Omental fat pad (tissue), 4 donors: ENCODE results near the gene CSHL1. TPM values are rescaled to one million over a fixed set of nuclear protein-coding genes. Genes with fewer than 3 reads are reported as not detected.

Source experiments
- ATAC-seq: fragments of 150-250 bp; one replicate; pipeline ENCODE4 v1.9.1; 2016; ENCODE audit warnings: mild to moderate bottlenecking, moderate library complexity; ENCODE audit not compliant: low FRiP score
- DNase-seq: peaks from one replicate; pipeline ENCODE4 v3.0.0-alpha.2; 2019; ENCODE audit warnings: low spot score
- total RNA-seq, 4 donors: library from RNA; depleted of rRNA; stranded (reverse); fragments of >200 nt; gene quantifications; one replicate each; pipeline ENCODE4 v1.1.0, GENCODE V29; 2016
- TF ChIP-seq, protein P1 (sequence below), 3 donors: fragments of 450-650 bp; IDR thresholded peaks; one replicate each; pipeline ENCODE4 v1.5.1; 2016 to 2017; ENCODE audit warnings: antibody characterized with exemption in 3 of 3, mild to moderate bottlenecking in 3 of 3, moderate library complexity in 2 of 3

Gene CSHL1
- total RNA-seq, result not detected

DNA sequence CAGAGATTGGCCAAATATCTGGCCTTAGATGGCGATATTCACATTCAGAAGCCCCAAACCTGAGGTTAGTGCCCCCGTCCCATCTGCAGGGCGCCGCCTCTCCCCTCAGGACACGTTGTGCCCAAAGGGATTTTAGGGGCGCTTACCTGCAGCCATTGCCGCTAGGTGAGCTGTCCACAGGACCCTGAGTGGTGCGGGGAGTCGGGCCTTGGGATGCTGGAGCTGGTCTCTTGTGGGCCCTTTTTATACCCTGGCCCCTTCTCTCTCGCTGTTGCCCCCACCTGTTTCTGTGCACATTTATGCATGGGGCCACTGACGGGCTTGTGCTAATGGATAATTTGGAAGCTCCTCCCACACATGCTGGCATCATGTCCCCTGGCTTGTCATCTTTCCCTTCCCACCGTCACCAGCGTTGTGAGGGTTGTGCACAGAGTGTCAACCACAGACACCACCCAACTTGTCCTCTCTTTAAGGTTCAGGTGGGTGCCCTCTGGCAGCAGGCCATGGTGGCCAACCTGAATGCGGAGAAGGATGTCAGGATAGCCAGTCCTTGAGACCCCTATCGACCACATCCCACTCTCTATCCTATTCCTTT, at the start of gene CSHL1:
CSHL1 (minus strand) TSS at position 218 of the 595 bp plus-strand sequence; CDS start at position 156, 62 bp downstream.
- no peak for ATAC-seq
- DNase-seq, result no peak
- TF ChIP-seq, protein P1, sequence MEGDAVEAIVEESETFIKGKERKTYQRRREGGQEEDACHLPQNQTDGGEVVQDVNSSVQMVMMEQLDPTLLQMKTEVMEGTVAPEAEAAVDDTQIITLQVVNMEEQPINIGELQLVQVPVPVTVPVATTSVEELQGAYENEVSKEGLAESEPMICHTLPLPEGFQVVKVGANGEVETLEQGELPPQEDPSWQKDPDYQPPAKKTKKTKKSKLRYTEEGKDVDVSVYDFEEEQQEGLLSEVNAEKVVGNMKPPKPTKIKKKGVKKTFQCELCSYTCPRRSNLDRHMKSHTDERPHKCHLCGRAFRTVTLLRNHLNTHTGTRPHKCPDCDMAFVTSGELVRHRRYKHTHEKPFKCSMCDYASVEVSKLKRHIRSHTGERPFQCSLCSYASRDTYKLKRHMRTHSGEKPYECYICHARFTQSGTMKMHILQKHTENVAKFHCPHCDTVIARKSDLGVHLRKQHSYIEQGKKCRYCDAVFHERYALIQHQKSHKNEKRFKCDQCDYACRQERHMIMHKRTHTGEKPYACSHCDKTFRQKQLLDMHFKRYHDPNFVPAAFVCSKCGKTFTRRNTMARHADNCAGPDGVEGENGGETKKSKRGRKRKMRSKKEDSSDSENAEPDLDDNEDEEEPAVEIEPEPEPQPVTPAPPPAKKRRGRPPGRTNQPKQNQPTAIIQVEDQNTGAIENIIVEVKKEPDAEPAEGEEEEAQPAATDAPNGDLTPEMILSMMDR (IDR thresholded peaks at IDR 0.05), result no peak

DNA sequence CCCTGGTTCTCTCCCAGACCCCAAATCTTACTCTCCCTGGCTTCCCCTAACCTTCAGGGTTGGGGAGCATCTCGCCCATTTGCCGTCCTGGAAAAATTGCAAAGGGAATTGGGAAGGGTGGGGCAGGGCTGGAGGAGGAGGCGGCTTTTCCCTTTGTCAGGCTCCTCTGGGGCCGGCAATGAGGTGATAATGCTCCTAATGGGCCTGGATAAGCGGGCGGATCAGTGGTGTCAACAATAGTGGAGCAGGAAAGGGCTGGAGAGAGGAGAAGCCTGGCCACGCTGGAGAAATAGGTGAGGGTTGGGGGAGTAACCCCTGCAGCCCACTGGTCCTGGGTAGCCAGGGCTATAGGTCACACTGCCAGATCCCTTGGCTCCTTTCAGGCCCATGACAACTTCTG, 49.4 kb upstream of the CSHL1 start:
- TF ChIP-seq, protein P1 (IDR thresholded peaks at IDR 0.05), result no peak
- ATAC-seq (no peak), DNase-seq (no peak)

DNA sequence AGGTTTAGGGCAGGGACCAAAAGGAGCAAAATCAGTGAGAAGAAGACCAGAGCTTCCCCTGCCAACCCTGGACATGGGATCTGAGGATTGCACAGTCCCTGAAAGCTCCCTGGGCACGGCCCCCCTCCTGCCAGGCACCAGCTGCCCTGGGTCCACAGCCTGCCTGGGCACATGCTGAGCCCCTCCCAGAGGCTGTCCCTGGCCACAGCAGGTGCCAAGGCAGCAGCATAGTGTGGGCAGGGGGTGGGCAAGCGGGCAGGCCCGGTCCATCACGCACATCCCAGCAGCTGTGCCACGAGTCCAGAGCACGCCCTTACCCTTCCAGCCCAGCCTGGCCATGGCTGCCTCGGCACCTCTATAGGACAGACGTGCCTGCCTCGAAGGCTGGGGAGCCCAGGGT, 48.9 kb upstream of the CSHL1 start:
- ATAC-seq (no peak), DNase-seq (no peak)
- TF ChIP-seq, protein P1 (IDR thresholded peaks at IDR 0.05), result no peak

DNA sequence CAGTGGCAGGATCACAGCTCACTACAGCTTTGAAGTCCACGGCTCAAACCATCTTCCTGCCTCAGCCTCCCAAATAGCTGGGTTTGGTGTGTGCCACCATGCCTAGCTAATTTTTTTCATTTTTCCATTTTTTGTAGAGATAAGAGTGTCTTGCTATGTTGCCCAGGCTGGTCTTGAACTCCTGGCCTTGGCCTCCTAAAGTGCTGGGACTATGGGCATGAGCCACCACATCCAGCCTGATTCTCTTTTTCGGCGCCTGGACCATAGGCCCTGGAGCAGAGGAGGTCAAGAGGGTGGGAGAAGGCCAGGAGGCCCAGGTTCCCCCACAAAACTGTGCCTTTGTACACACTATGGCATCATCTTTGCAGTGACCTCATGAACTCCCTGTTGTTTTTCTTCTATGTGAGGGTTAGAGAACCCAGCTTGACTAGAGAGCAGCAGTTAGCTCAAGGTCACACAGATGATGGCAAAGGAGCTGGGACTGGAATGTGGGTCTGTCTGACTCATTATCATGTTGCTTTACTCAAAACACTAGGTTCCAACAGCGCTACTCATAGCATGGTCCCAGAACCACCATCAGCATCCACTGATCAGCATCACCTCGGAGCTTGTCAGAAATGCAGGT, 45.4 kb upstream of the CSHL1 start:
- TF ChIP-seq, protein P1 (IDR thresholded peaks at IDR 0.05), result no peak
- DNase-seq (no peak), ATAC-seq (no peak)

DNA sequence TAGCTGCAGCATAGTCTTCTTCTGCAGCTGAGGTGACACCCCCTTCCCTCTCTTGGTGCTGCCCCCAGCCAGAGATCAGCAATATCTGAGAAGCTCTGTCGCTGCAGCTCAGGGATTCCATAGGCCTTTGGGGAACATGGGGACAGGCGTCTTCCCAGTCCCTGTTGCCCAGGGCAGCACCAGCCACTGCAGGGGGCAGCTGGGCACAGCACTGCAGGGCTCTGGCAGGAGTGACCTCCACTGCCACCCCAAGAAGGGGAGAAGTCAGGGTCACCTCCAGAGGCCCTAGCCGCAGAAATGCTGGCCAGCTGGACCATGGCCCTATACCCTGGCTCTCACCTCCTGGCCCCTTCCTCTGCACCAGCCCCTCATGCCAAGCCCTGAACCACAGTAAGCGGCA, 44.7 kb upstream of the CSHL1 start:
- TF ChIP-seq, protein P1 (IDR thresholded peaks at IDR 0.05), result no peak
- ATAC-seq, result no peak
- no peak for DNase-seq

DNA sequence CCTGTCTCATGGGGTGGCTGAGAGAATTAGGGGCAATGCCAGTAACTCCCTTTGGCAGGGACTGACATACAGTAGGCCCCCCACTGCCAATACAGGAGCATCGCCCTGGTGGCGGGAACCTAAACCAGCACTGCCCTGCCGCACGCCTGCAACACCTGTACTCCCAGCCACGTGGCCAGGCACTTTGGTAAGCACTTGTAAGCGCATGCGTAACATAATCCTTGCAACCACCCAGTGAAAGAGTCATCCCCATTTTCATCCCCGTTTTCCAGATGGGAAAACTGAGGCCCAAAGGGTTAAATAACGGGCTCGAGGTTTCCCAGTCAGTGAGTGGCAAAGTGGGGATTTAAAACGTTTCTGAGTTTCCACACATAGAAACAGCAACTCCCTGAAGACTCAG, 44.2 kb upstream of the CSHL1 start:
- no peak for ATAC-seq
- TF ChIP-seq, protein P1 (IDR thresholded peaks at IDR 0.05), result no peak
- DNase-seq, result no peak
